ENCODE measurements around the gene GPBP1. TPM values are rescaled to one million over a fixed set of nuclear protein-coding genes. Genes with fewer than 3 reads are reported as not detected.

The GPBP1 gene
- total and polyA plus RNA-seq, 2 donors (not counting 1 experiment from before 2014, with no cell fraction given): 50.4 to 82.1 TPM

DNA sequence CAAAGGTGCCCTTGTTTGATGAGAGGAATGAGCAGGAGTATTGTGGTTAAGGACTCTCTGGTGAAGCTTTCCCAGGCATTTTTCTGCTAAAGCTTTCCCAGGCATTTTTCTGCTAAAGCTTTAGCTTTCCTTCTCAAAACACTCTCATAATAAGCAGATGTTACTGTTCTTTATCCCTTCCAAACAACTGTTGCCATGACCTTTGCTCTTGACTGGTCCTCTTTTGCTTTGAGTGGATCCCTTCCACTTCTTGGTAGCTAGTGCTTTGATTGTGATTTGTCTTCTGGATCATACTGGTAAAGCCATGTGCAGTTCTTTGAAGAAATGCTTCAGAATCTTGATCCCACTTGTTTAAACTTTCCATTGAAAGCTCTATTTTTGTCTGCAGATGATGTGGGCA, 85.8 kb downstream of the GPBP1 start:
- H3K27me3 ChIP-seq (ENCODE audit: control insufficient read depth, insufficient read depth, low read length): no peaks in the 10 kb centered on the region
- no peaks in the 10 kb centered on the region for H3K4me1 ChIP-seq (ENCODE audit: control insufficient read depth, extremely low read depth, insufficient read depth, low read length)
- H3K4me2 ChIP-seq (ENCODE audit: extremely low read depth, insufficient read depth, low read length): no peak overlapping the region
- TF ChIP-seq, protein P1, sequence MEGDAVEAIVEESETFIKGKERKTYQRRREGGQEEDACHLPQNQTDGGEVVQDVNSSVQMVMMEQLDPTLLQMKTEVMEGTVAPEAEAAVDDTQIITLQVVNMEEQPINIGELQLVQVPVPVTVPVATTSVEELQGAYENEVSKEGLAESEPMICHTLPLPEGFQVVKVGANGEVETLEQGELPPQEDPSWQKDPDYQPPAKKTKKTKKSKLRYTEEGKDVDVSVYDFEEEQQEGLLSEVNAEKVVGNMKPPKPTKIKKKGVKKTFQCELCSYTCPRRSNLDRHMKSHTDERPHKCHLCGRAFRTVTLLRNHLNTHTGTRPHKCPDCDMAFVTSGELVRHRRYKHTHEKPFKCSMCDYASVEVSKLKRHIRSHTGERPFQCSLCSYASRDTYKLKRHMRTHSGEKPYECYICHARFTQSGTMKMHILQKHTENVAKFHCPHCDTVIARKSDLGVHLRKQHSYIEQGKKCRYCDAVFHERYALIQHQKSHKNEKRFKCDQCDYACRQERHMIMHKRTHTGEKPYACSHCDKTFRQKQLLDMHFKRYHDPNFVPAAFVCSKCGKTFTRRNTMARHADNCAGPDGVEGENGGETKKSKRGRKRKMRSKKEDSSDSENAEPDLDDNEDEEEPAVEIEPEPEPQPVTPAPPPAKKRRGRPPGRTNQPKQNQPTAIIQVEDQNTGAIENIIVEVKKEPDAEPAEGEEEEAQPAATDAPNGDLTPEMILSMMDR (conservative IDR thresholded peaks at IDR 0.05 in 1 of 2, IDR thresholded peaks at IDR 0.05 in 1 of 2; ENCODE audit: low read depth in 1 of 2, low read length in 2 of 2): no peak
- no peak for TF ChIP-seq EZH2 (IDR thresholded peaks at IDR 0.05; ENCODE audit: low read length, missing control alignments)
- H3K36me3 ChIP-seq (ENCODE audit: control insufficient read depth, insufficient read depth, low read length): peaks cover 2% of the 10 kb centered on the region
- H2AFZ ChIP-seq (ENCODE audit: low read length): no peak overlapping the region
- H3K9me3 ChIP-seq (ENCODE audit: control insufficient read depth, insufficient read depth, low read depth, low read length): no peaks in the 10 kb centered on the region
- no peak overlapping the region for H3K4me3 ChIP-seq (replicated peaks in 1 of 4; ENCODE audit: control extremely low read depth in 1 of 4, insufficient read depth in 1 of 4, low read depth in 3 of 4, low read length in 4 of 4)
- no peak overlapping the region for H3K9ac ChIP-seq (ENCODE audit: insufficient read depth, low read length)
- no peaks in the 10 kb centered on the region for H4K20me1 ChIP-seq (ENCODE audit: control insufficient read depth, extremely low read depth, insufficient read depth, low read length)
- H3K79me2 ChIP-seq (ENCODE audit: control insufficient read depth, insufficient read depth, low read length): no peaks in the 10 kb centered on the region
- DNase-seq (ENCODE audit: low read depth in 2 of 2): no peak
- no peak overlapping the region for H3K27ac ChIP-seq (ENCODE audit: insufficient read depth, low read length)

DNA sequence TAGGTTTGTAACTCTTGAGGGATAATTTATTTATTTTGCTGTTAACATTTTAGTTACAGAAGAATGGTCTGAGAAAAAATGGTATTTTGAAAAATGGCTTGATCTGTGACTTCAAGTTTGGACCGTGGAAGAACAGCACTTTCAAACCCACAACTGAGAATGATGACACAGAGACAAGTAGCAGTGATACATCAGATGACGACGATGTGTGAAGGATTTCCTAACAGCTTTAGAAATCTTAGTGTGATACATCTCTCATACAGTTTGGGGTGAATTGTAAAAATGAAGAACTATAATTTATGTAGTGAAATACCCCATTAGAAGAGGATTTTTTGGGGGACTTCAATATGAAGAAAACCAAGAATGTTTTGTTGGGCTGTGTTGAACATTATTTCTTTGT, 88.7 kb downstream of the GPBP1 start:
- TF ChIP-seq, protein P1 (conservative IDR thresholded peaks at IDR 0.05 in 1 of 2, IDR thresholded peaks at IDR 0.05 in 1 of 2; ENCODE audit: low read depth in 1 of 2, low read length in 2 of 2): no peak
- TF ChIP-seq EZH2 (IDR thresholded peaks at IDR 0.05; ENCODE audit: low read length, missing control alignments): no peak
- H3K4me1 ChIP-seq (ENCODE audit: control insufficient read depth, extremely low read depth, insufficient read depth, low read length): no peaks in the 10 kb centered on the region
- no peak overlapping the region for H3K27ac ChIP-seq (ENCODE audit: insufficient read depth, low read length)
- H3K9ac ChIP-seq (ENCODE audit: insufficient read depth, low read length): no peak overlapping the region
- peaks cover 2% of the 10 kb centered on the region for H3K36me3 ChIP-seq (ENCODE audit: control insufficient read depth, insufficient read depth, low read length)
- H3K9me3 ChIP-seq (ENCODE audit: control insufficient read depth, insufficient read depth, low read depth, low read length): no peaks in the 10 kb centered on the region
- H3K79me2 ChIP-seq (ENCODE audit: control insufficient read depth, insufficient read depth, low read length): no peaks in the 10 kb centered on the region
- no peaks in the 10 kb centered on the region for H3K27me3 ChIP-seq (ENCODE audit: control insufficient read depth, insufficient read depth, low read length)
- no peak overlapping the region for H2AFZ ChIP-seq (ENCODE audit: low read length)
- H3K4me2 ChIP-seq (ENCODE audit: extremely low read depth, insufficient read depth, low read length): no peak overlapping the region
- H3K4me3 ChIP-seq (replicated peaks in 1 of 4; ENCODE audit: control extremely low read depth in 1 of 4, insufficient read depth in 1 of 4, low read depth in 3 of 4, low read length in 4 of 4): no peak overlapping the region
- H4K20me1 ChIP-seq (ENCODE audit: control insufficient read depth, extremely low read depth, insufficient read depth, low read length): no peaks in the 10 kb centered on the region
- DNase-seq (ENCODE audit: low read depth in 2 of 2): no peak

DNA sequence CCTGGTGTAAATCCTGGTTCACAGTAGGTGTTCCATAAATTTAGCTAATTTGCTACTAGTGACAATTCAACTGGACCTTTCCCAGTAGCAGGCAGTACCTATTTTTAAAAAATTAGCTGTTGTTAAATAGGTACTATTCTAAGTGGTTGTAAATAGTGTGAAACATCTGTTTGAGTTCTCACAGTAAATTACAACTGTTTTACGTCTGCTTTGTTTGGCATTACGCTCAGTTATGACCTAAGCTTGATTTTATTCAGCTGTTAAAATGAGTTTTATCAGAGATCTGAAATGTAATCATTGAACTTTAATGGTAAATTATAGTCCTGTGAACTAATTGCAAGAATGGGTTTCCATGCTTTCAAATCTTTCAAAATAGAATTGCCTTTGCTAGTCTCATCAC, 93.9 kb downstream of the GPBP1 start:
- Histone ChIP-seq H3K27me3 (ENCODE audit: control insufficient read depth, insufficient read depth, low read length) (no peaks in the 10 kb centered on the region), H4K20me1 (ENCODE audit: control insufficient read depth, extremely low read depth, insufficient read depth, low read length) (no peaks in the 10 kb centered on the region), H3K27ac (ENCODE audit: insufficient read depth, low read length) (no peak overlapping the region), H3K4me1 (ENCODE audit: control insufficient read depth, extremely low read depth, insufficient read depth, low read length) (no peaks in the 10 kb centered on the region), H3K9ac (ENCODE audit: insufficient read depth, low read length) (no peak overlapping the region), H3K4me2 (ENCODE audit: extremely low read depth, insufficient read depth, low read length) (no peak overlapping the region), H3K79me2 (ENCODE audit: control insufficient read depth, insufficient read depth, low read length) (no peaks in the 10 kb centered on the region), H3K36me3 (ENCODE audit: control insufficient read depth, insufficient read depth, low read length) (no peaks in the 10 kb centered on the region), H2AFZ (ENCODE audit: low read length) (no peak overlapping the region), H3K9me3 (ENCODE audit: control insufficient read depth, insufficient read depth, low read depth, low read length) (no peaks in the 10 kb centered on the region), H3K4me3 (replicated peaks in 1 of 4; ENCODE audit: control extremely low read depth in 1 of 4, insufficient read depth in 1 of 4, low read depth in 3 of 4, low read length in 4 of 4) (no peak overlapping the region)
- TF ChIP-seq EZH2 (IDR thresholded peaks at IDR 0.05; ENCODE audit: low read length, missing control alignments): no peak
- TF ChIP-seq, protein P1 (conservative IDR thresholded peaks at IDR 0.05 in 1 of 2, IDR thresholded peaks at IDR 0.05 in 1 of 2; ENCODE audit: low read depth in 1 of 2, low read length in 2 of 2): no peak
- peak in 1 of 2 donors; percentile 35 for DNase-seq (ENCODE audit: low read depth in 2 of 2)
